GM06990 (cell line): ENCODE measurements around the gene DDB1.

Source experiments
- DNase-seq: peaks from one replicate; pipeline ENCODE4 v3.0.0-alpha.2; 2011; ENCODE audit not compliant: insufficient read length; ENCODE audit errors: extremely low read depth
- H3K27me3 ChIP-seq: replicated peaks from 2 replicates; pipeline ENCODE4 v1.6.0; 2011; ENCODE audit warnings: low read length; ENCODE audit not compliant: control insufficient read depth, insufficient read depth
- H3K36me3 ChIP-seq: 2 replicates; pipeline ENCODE4 v1.5.1; 2011; ENCODE audit warnings: low read length; ENCODE audit not compliant: control insufficient read depth, insufficient read depth
- H3K4me3 ChIP-seq: replicated peaks from 2 replicates; pipeline ENCODE4 v1.5.1; 2011; ENCODE audit warnings: low read depth, mild to moderate bottlenecking, control low read depth, low read length
- CTCF ChIP-seq: IDR thresholded peaks from 2 replicates; pipeline ENCODE4 v1.5.1; 2011; ENCODE audit warnings: low read length, control low read depth, mild to moderate bottlenecking, inconsistent platforms; ENCODE audit not compliant: insufficient read depth, poor library complexity, severe bottlenecking

The DDB1 gene

DNA sequence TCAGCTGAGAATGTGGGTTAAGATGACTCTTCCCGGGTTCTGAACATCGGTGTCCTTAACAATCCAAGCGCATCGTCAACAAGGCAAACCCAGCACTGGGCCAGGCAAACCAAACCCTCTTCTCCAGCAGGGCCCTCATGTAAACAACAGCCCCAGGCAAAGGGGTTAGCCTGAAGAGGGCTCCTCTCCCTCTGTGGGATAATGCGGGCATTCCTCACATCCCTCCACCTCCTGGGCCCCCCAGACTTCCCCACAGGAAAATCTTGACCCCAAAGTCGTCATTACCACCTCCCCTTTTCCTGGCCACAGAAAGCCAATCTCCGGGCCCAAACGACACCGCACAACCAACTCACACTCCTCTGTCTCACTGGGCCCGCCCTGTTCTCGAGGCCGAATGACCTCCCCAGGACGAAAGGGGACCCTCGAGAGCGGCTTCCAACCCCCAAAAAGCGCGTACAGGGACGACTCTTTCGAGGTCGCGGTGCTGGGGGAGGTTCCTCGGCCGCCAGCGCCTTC lies 566 bp downstream of the DDB1 start:
- Histone ChIP-seq H3K36me3 (peaks cover 13% of the 10 kb centered on the region), H3K4me3 (peak overlapping the region; percentile 99), H3K27me3 (no peaks in the 10 kb centered on the region)
- DNase-seq = no peak
- TF ChIP-seq CTCF = no peak

GRCh38 chr11:61331651-61332050 lies 1.3 kb downstream of the DDB1 start:
- Histone ChIP-seq H3K4me3 (peak overlapping the region; percentile 99), H3K36me3 (peaks cover 15% of the 10 kb centered on the region), H3K27me3 (no peaks in the 10 kb centered on the region)
- TF ChIP-seq CTCF = no peak
- DNase-seq = no peak

DNA sequence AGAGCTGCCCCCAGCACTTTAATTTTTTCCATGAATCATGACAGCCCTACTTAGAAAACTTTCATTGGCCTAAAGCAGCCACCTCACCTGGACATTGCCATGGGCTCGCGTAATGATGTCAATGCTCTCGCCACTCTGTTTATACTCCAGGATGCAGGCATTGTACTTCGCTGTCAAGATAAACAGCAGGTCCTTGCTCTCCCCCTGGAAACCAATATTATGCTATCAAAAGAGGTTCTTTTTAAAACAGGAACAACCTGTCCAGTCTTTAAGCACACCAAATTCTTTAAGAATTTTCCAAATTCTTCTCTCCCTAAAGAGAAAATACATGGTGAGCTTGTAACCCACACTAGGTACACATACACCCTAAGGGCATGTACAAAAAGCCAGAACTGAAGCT lies 3.0 kb downstream of the DDB1 start:
- no peak for DNase-seq
- no peaks in the 10 kb centered on the region for H3K27me3 ChIP-seq
- H3K36me3 ChIP-seq = peaks cover 22% of the 10 kb centered on the region
- no peak overlapping the region for H3K4me3 ChIP-seq
- no peak for TF ChIP-seq CTCF

DNA sequence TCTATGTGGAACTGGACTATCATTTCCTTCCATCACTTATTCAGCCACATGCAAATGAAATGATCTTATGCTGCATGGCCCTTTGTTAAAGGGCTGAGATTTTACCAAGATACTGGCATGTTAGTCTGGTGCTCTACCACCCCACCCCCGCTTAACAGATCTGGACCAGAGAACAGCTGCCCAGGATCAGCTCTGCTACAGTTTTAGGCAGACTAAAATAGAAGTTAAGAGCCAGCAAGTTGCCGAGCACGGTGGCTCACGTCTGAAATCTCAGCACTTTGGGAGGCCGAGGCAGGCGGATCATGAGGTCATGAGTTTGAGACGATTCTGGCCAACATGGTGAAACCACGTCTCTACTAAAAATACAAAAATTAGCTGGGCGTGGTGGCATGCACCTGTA lies 4.6 kb downstream of the DDB1 start:
- no peak for TF ChIP-seq CTCF
- H3K4me3 ChIP-seq = no peak overlapping the region
- no peak for DNase-seq
- H3K36me3 ChIP-seq = peaks cover 25% of the 10 kb centered on the region
- no peaks in the 10 kb centered on the region for H3K27me3 ChIP-seq

DNA sequence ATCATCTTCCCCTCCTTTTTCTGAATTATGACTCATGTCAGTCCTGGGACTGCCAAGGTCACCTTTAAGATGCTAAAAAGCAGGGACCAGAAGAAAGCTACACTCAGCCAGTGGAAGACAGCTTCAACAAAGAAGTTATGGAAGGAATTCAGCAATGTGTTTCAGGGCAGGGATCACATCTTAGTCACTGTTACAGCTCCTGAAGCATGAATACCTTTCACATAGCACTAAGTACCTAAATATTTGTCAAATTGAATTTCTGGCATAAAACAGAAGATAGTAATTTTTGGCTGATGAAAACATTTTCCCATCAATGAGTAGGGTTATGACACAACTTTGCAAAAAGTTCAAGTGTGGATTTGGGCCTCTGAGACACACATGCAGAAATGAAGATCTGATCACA lies 5.2 kb downstream of the DDB1 start:
- H3K36me3 ChIP-seq = peaks cover 28% of the 10 kb centered on the region
- TF ChIP-seq CTCF = no peak
- no peak for DNase-seq

DNA sequence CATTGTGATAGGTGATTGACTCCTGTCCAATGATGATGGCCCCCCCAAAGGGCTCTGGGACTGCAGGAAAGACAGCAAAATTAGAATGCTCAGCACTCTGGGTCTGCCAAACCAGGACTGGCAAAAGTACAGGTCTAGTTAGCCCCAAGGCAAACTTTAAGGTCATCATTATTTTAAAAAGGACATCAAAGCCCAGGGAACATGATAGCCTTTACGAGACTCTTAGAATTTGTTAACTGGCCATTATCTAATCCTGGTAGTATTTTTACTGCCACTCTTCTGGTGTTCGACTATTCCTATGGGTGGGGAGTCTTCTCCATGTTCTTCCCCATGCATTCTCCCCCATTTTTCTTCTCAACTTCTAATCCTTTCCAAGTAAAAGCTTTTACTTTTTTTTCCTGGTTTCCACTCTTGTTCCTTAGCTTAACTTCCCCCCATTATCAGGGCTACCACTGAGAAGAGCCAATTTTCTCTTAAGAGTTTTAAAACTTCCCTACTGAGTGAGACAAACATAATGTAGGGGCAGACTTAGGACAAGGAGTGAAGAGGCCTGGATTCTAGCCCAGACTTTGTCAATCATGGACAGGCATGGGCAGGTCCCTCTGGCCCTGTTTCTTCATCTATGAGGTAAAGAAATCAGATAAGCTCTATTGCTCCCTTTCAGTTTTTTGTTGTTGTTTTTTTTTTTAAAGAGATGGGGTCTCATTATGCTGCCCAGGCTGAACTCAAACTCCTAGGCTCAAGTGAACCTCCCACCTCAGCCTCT lies 7.1 kb downstream of the DDB1 start:
- Histone ChIP-seq H3K4me3 (no peak overlapping the region), H3K27me3 (no peaks in the 10 kb centered on the region), H3K36me3 (peaks cover 38% of the 10 kb centered on the region)
- DNase-seq = no peak
- TF ChIP-seq CTCF = no peak

More for the DNA sequence above, 5.2 kb downstream of the DDB1 start:
- Histone ChIP-seq H3K27me3 (no peaks in the 10 kb centered on the region), H3K4me3 (no peak overlapping the region)
